Endothelial cell of umbilical vein (primary cell): ENCODE measurements around the gene CALML6. TPM values are rescaled to one million over a fixed set of nuclear protein-coding genes. Genes with fewer than 3 reads are reported as not detected.

Source experiments
- BruUV-seq: library from RNA; stranded (reverse); fragments of 400-500 nt; replicated peaks from 2 replicates; lab custom pipeline; 2021; lab: Mats Ljungman, UMichigan
- CTCF ChIA-PET: fragments of 300-600, 350-600 bp; sonication (Branson Sonifier 250); formaldehyde crosslinking; loops from one replicate; lab custom pipeline; 2021; ENCODE audit warnings: antibody characterized with exemption, inconsistent platforms; lab: Charles Lee
- POLR2A ChIA-PET: fragments of 300-600, 350-600 bp; sonication (Branson Sonifier 250); formaldehyde crosslinking; loops from one replicate; lab custom pipeline; 2021; ENCODE audit warnings: antibody characterized with exemption, inconsistent platforms; lab: Charles Lee
- DNase-seq: peaks from one replicate; pipeline ENCODE4 v3.0.0-alpha.2; 2011; ENCODE audit warnings: low read depth, low spot score
- FAIRE-seq: peaks from 2 replicates; lab custom pipeline; 2011; peaks lifted over from hg19 to GRCh38; lab: Jason Lieb, UNC
- H2AFZ ChIP-seq: 2 replicates; pipeline ENCODE4 v1.6.0; 2012; ENCODE audit warnings: low read depth, low read length, control low read depth, inconsistent platforms
- H3K27ac ChIP-seq: 2 replicates; pipeline ENCODE4 v1.5.1; 2011; ENCODE audit warnings: low read depth, mild to moderate bottlenecking, control low read depth, low read length, moderate library complexity; ENCODE audit not compliant: insufficient read depth
- H3K27me3 ChIP-seq, 2 experiments: 2 replicates each; pipeline versions ENCODE4 v1.6.0 to v1.6.1; 2011; ENCODE audit warnings: low read length in 2 of 2, mixed read lengths in 1 of 2; ENCODE audit not compliant: control insufficient read depth in 2 of 2, insufficient read depth in 2 of 2
- H3K36me3 ChIP-seq, 2 experiments: 2 replicates in 1 of 2; 3 replicates in 1 of 2; pipeline ENCODE4 v1.5.1; 2011; ENCODE audit warnings: low read length in 2 of 2, mild to moderate bottlenecking in 1 of 2, moderate library complexity in 1 of 2; ENCODE audit not compliant: control insufficient read depth in 2 of 2, insufficient read depth in 2 of 2; ENCODE audit errors: extremely low read depth in 1 of 2
- H3K4me1 ChIP-seq: 3 replicates; pipeline ENCODE4 v1.5.1; 2011; ENCODE audit warnings: mild to moderate bottlenecking, low read length; ENCODE audit not compliant: control insufficient read depth, insufficient read depth; ENCODE audit errors: extremely low read depth
- H3K4me2 ChIP-seq: 2 replicates; pipeline ENCODE4 v1.6.1; 2011; ENCODE audit warnings: low read length, control low read depth, mixed read lengths; ENCODE audit not compliant: insufficient read depth
- H3K4me3 ChIP-seq, 3 experiments: fragments of 200-600 bp in 1 of 3; sonication (generic), shearing (Covaris generic) in 1 of 3; replicated peaks in 1 of 3; 2 replicates each; pipeline ENCODE4 v1.5.1; 2011 to 2016; ENCODE audit warnings: control low read depth in 3 of 3, low read length in 3 of 3, mild to moderate bottlenecking in 2 of 3, inconsistent platforms in 1 of 3, low read depth in 1 of 3, moderate library complexity in 1 of 3; ENCODE audit not compliant: insufficient read depth in 1 of 3
- H3K79me2 ChIP-seq: 2 replicates; pipeline ENCODE4 v1.6.0; 2012; ENCODE audit warnings: low read length, inconsistent platforms; ENCODE audit not compliant: control insufficient read depth, insufficient read depth
- H3K9ac ChIP-seq: replicated peaks from 2 replicates; pipeline ENCODE3; 2011; ENCODE audit warnings: low read length, control low read depth; ENCODE audit not compliant: insufficient read depth; ENCODE audit errors: extremely low read depth
- H3K9me1 ChIP-seq: replicated peaks from 3 replicates; pipeline ENCODE4 v1.6.0; 2011; ENCODE audit warnings: mild to moderate bottlenecking, low read length; ENCODE audit not compliant: control insufficient read depth, insufficient read depth; ENCODE audit errors: extremely low read depth
- H3K9me3 ChIP-seq: replicated peaks from 2 replicates; pipeline ENCODE4 v1.5.1; 2012; ENCODE audit warnings: low read length, inconsistent platforms; ENCODE audit not compliant: control insufficient read depth, insufficient read depth
- H4K20me1 ChIP-seq: replicated peaks from 2 replicates; pipeline ENCODE3; 2011; ENCODE audit warnings: mild to moderate bottlenecking, low read length; ENCODE audit not compliant: control insufficient read depth, insufficient read depth; ENCODE audit errors: extremely low read depth
- EZH2 ChIP-seq: IDR thresholded peaks from 2 replicates; pipeline ENCODE4 v1.6.1; 2012; ENCODE audit warnings: borderline replicate concordance, low read depth, mild to moderate bottlenecking, moderate library complexity, low read length, inconsistent platforms; ENCODE audit not compliant: severe bottlenecking
- FOS ChIP-seq: IDR thresholded peaks from 2 replicates; pipeline ENCODE4 v1.6.1; 2011; ENCODE audit warnings: mild to moderate bottlenecking, low read length, moderate library complexity, borderline replicate concordance; ENCODE audit not compliant: insufficient read depth
- GATA2 ChIP-seq: IDR thresholded peaks from 2 replicates; pipeline ENCODE4 v1.7.0; 2011; ENCODE audit warnings: low read depth, mild to moderate bottlenecking, moderate library complexity, mixed read lengths, low read length; ENCODE audit not compliant: insufficient read length, insufficient read depth
- JUN ChIP-seq: IDR thresholded peaks from 2 replicates; pipeline ENCODE4 v1.6.1; 2011; ENCODE audit warnings: borderline replicate concordance, low read depth; ENCODE audit not compliant: insufficient read length, insufficient read depth
- MAX ChIP-seq: IDR thresholded peaks from 2 replicates; pipeline ENCODE4 v1.6.1; 2011; ENCODE audit not compliant: insufficient read depth, insufficient read length
- MYC ChIP-seq: IDR thresholded peaks from one replicate; pipeline ENCODE4 v1.6.1; 2011; ENCODE audit warnings: mild to moderate bottlenecking, low read depth, low read length
- POLR2A ChIP-seq: IDR thresholded peaks from 2 replicates; pipeline ENCODE4 v1.6.1; 2012; ENCODE audit warnings: low read depth, mild to moderate bottlenecking, control low read depth, low read length
- POLR2AphosphoS5 ChIP-seq: IDR thresholded peaks from 2 replicates; pipeline ENCODE4 v1.6.1; 2012; ENCODE audit warnings: low read depth, mild to moderate bottlenecking, control low read depth, low read length, moderate library complexity; ENCODE audit not compliant: insufficient read depth
- dilution Hi-C: fragments of 300-500 bp; cut with MboI; formaldehyde crosslinking; loops from one replicate; pipeline ENCODE4 v1.15.0; 2019; ENCODE audit warnings: low sequenced_read_pairs; ENCODE audit not compliant: extremely low pct_ligation_motif_present
- intact Hi-C: fragments of 100-400 bp; cut with micrococcal nuclease; formaldehyde crosslinking; loops from one replicate; pipeline ENCODE4 v1.10.0; 2022
- polyA plus RNA-seq, 4 experiments: library from polyadenylated mRNA; depleted of rRNA in 3 of 4; stranded (reverse) in 3 of 4; unstranded in 1 of 4; fragments of >200 nt; gene quantifications; 2 replicates each; pipeline versions ENCODE4 v1.2.1 to v1.2.3, GENCODE V29; 2011 to 2012; ENCODE audit warnings: missing spikeins in 1 of 4
- total RNA-seq: library from RNA; stranded (reverse); gene quantifications from 2 replicates; pipeline ENCODE4 v1.2.3, GENCODE V29; 2021
- TF ChIP-seq, protein P1 (sequence below), 2 donors: IDR thresholded peaks; 1 replicate in 1 of 2; 2 replicates in 1 of 2; pipeline ENCODE4 v1.5.1; 2011; ENCODE audit warnings: low read length in 2 of 2, mild to moderate bottlenecking in 2 of 2, moderate library complexity in 2 of 2, control low read depth in 1 of 2, inconsistent platforms in 1 of 2, low read depth in 1 of 2; ENCODE audit not compliant: insufficient read depth in 1 of 2; ENCODE audit errors: extremely low read depth in 1 of 2

The CALML6 gene
- total and polyA plus RNA-seq, 2 donors (not counting 3 experiments of a cell fraction or from before 2014, with no cell fraction given), result 0.36 to 0.44 TPM

DNA sequence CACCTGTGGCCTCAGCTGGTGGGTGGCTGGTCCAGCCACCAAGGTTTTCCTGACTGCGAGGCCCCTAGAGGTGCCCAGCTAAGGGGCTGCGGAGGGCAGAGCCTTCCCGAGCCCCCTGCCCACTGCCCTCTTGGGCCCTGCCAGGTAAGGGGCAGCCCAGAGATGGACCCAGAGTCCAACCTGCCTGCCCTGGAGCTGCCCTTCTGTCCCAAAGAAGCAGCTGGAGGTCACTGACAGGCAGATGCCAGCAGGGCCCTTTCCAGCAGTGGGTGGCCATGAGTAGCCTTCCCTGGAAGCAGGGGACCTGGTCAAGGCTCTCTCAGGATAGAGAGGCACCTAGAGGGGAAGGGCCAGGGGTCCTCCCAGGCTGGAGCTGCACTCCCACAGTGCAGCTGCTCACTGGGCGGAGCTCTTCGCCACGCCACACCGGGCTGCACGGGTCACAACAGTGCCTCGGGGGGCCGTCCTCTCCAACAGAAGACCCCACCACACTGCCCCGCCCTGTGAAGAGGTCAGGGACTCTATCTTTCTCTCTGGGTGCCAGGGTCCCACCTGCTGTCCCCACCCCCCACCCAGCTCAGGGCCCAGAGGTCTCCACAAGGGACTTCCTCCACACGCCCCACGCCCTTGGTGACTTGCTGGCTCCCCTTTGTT is 13.3 kb upstream of the CALML6 start:
- Histone ChIP-seq H3K36me3 (no peaks in the 10 kb centered on the region), H3K9me1 (no peaks in the 10 kb centered on the region), H3K79me2 (no peaks in the 10 kb centered on the region), H3K4me1 (no peaks in the 10 kb centered on the region), H2AFZ (no peak overlapping the region), H4K20me1 (no peaks in the 10 kb centered on the region), H3K4me3 (no peak overlapping the region), H3K27ac (no peak overlapping the region), H3K9ac (no peak overlapping the region), H3K4me2 (no peak overlapping the region), H3K9me3 (no peaks in the 10 kb centered on the region), H3K27me3 (no peaks in the 10 kb centered on the region)
- POLR2A ChIA-PET, result no interaction called here
- BruUV-seq, result no TSS peak
- no peak for FAIRE-seq
- TF ChIP-seq MYC (no peak), GATA2 (no peak), MAX (no peak), POLR2A (no peak), POLR2AphosphoS5 (no peak), FOS (no peak), EZH2 (no peak), JUN (no peak)
- TF ChIP-seq, protein P1, sequence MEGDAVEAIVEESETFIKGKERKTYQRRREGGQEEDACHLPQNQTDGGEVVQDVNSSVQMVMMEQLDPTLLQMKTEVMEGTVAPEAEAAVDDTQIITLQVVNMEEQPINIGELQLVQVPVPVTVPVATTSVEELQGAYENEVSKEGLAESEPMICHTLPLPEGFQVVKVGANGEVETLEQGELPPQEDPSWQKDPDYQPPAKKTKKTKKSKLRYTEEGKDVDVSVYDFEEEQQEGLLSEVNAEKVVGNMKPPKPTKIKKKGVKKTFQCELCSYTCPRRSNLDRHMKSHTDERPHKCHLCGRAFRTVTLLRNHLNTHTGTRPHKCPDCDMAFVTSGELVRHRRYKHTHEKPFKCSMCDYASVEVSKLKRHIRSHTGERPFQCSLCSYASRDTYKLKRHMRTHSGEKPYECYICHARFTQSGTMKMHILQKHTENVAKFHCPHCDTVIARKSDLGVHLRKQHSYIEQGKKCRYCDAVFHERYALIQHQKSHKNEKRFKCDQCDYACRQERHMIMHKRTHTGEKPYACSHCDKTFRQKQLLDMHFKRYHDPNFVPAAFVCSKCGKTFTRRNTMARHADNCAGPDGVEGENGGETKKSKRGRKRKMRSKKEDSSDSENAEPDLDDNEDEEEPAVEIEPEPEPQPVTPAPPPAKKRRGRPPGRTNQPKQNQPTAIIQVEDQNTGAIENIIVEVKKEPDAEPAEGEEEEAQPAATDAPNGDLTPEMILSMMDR (IDR thresholded peaks at IDR 0.05; ENCODE audit: extremely low read depth in 1 of 2, insufficient read depth in 1 of 2, low read depth in 1 of 2, low read length in 2 of 2), result no peak
- CTCF ChIA-PET, result interaction anchor here (1.0 kb wide), 1 partner anchor 43 kb away, joined by 4 read pairs; no protein-coding TSS in a partner anchor
- intact Hi-C loops, result no loop called here
- no peak for DNase-seq
- dilution Hi-C loops, result no loop called here
